ENCODE data around the gene LOXL4.

GRCh38 chr10:98314532-98315284 is 46.7 kb upstream of the LOXL4 start:
- TF ChIP-seq CTCF (conservative IDR thresholded peaks at IDR 0.05; ENCODE audit: low read depth, low read length) (no peak), EZH2 (IDR thresholded peaks at IDR 0.05; ENCODE audit: borderline replicate concordance, low read depth, low read length, poor library complexity, severe bottlenecking) (no peak)

All from A673 (cell line).